PC-9 (cell line): ENCODE results near the gene SHC2.

Experiments
- EZH2 ChIP-seq: fragments of 200-600 bp; sonication (generic); IDR thresholded peaks from 2 replicates; pipeline ENCODE4 v1.8.0; 2017; ENCODE audit warnings: antibody characterized with exemption, low read depth
- TF ChIP-seq, protein P1 (sequence below): fragments of 200-600 bp; sonication (generic); conservative IDR thresholded peaks from 2 replicates; pipeline ENCODE4 v1.6.1; 2017; ENCODE audit warnings: mixed run types, antibody characterized with exemption, mild to moderate bottlenecking, moderate library complexity

DNA sequence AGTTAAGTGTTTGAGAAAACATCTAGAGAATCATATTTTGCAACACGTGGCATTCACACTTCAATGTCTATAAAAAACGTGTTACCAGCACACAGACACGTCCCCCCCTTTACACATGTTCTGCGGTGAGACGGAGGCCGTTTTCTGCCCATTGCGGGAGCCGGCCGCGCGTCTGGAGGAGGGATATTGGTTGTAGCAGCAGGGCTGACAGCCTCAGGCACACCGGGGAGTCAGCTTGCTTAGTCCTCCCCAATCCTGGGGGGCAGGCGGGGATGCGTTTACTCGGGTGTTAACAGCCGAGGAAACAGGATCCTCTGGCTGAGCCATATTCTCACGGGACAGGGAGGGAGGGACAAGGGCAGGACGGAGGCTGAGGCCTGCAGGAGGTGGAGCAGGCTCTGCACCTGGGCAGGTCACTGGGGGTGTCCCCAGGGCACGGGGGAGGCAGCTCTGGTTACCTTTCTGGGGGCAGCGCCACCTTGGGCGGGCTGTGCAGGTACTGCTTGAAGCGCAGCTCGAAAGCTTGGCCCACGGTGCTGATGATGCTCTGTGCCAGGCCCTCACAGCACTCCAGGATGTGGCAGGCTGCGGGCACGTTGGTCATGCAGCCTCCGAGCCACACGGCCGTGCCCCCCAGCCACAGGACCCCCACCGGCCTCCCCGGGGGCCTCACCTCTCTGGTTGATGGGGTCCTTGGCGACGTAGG is 25.0 kb downstream of the SHC2 start:
- TF ChIP-seq, protein P1, sequence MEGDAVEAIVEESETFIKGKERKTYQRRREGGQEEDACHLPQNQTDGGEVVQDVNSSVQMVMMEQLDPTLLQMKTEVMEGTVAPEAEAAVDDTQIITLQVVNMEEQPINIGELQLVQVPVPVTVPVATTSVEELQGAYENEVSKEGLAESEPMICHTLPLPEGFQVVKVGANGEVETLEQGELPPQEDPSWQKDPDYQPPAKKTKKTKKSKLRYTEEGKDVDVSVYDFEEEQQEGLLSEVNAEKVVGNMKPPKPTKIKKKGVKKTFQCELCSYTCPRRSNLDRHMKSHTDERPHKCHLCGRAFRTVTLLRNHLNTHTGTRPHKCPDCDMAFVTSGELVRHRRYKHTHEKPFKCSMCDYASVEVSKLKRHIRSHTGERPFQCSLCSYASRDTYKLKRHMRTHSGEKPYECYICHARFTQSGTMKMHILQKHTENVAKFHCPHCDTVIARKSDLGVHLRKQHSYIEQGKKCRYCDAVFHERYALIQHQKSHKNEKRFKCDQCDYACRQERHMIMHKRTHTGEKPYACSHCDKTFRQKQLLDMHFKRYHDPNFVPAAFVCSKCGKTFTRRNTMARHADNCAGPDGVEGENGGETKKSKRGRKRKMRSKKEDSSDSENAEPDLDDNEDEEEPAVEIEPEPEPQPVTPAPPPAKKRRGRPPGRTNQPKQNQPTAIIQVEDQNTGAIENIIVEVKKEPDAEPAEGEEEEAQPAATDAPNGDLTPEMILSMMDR = no peak
- no peak for TF ChIP-seq EZH2
